H7 (cell line): ENCODE data around the gene TOM1. TPM values are rescaled to one million over a fixed set of nuclear protein-coding genes. Genes with fewer than 3 reads are reported as not detected.

ENCODE experiments used
- DNase-seq: peaks from one replicate; pipeline ENCODE4 v3.0.0; 2012
- H3K27me3 ChIP-seq: 2 replicates; pipeline ENCODE4 v1.6.0; 2011; ENCODE audit warnings: mild to moderate bottlenecking, low read length; ENCODE audit not compliant: control insufficient read depth, insufficient read depth
- H3K36me3 ChIP-seq: replicated peaks from 2 replicates; pipeline ENCODE4 v1.5.1; 2011; ENCODE audit warnings: low read length; ENCODE audit not compliant: control insufficient read depth, insufficient read depth
- H3K4me3 ChIP-seq: 2 replicates; pipeline ENCODE4 v1.5.1; 2011; ENCODE audit warnings: low read depth, mild to moderate bottlenecking, control low read depth, low read length, moderate library complexity; ENCODE audit not compliant: insufficient read depth
- total RNA-seq: library from RNA; depleted of rRNA; stranded (reverse); fragments of >200 nt; shearing (Covaris generic); gene quantifications from 2 replicates; pipeline ENCODE4 v1.2.3, GENCODE V29; 2014

TOM1 gene
- total RNA-seq, 1 experiment from 2014 or later, result 28.1 TPM

DNA sequence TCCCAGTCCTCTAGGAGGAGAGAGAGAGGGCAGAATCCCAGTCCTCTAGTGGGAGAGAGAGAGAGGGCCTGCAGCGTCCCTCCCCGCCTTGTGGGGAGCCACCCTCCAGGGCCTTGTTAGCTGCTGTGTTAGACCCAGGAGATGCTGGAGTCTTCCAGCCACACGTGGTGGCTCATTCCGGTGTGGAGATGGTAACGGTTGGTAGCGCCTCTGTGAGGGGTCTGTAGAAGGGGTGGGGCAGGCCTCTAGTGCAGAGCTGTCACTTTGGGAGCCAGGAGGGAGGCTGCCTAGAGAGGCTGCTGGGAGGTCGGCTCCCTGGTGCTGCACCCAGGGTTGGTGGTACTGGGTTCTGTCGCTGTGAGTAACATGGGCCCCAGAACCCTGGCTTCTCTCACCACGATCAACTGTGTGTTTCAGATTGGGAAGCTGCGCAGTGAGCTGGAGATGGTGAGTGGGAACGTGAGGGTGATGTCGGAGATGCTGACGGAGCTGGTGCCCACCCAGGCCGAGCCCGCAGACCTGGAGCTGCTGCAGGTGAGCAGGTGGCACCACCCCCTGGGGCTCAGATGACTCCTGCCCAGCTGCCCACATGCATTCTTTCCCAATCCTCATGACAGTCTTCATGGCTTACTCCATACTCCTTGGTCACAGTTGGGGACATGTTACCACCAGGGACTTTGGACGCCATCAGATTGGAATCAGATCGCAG is 27.3 kb downstream of the TOM1 start:
- no peak for DNase-seq

DNA sequence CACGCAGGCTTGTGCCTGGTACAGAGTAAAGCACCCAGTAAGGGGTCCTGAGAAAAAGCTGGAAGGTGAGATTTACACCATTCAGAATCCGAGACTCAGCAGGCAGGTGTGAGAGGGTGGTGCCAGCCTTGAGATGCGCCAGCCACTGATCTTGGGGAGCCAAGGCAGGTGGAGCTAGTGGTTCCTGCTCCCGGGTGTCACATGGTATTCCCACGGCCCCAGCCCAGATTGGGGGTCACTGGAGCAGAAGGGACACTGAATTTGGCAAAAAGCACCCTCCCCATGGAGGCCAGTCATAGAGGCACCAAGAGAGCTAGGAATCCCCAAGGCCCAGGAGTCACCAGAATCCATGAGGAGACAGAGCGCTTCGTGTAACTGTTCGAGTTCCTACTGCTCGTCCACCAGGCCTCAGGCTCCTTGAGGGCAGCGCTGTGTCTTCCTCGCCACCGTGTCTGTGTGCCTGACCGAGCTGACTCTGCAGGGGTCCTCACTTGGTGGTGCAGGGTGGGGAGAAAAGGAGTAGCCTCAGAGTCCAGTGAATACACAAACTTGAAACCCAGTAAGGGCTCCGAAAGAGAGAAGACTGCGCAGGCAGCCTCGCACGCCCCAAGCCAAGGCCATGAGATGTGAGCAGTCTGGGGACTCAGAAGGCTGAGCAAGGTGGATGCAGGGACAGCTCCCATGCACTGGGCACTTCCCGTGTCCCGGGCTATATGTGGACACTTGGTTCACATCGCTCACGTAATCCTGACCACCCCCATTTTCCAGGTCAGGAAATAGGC is 28.2 kb downstream of the TOM1 start:
- Histone ChIP-seq H3K36me3 (peaks cover 10% of the 10 kb centered on the region), H3K4me3 (no peak overlapping the region), H3K27me3 (no peaks in the 10 kb centered on the region)
- DNase-seq, result no peak

More for the DNA sequence above, 27.3 kb downstream of the TOM1 start:
- no peaks in the 10 kb centered on the region for H3K27me3 ChIP-seq
- peaks cover 8% of the 10 kb centered on the region for H3K36me3 ChIP-seq
- no peak overlapping the region for H3K4me3 ChIP-seq

DNA sequence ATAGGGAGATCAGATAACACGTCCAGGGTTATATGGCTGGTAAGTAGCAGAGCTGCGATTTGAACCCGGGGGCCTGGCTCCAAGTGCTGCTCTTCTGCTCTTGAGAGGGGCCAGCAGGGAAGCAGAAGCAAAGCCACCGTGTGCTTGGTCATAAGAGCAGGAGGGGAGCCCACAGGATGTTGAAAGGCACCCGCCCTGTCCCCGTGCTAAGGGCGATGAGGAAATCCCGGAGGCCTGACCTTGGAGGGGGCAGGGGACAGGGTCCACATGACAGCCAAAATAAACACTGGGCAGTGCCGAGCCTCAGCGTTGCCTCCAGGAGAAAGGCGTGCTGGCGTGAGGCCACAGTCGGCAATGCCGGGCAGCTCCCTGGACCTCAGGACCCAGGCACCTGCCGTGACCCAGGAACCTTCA is 28.8 kb downstream of the TOM1 start:
- Histone ChIP-seq H3K27me3 (no peaks in the 10 kb centered on the region), H3K36me3 (peaks cover 10% of the 10 kb centered on the region), H3K4me3 (no peak overlapping the region)
- no peak for DNase-seq

DNA sequence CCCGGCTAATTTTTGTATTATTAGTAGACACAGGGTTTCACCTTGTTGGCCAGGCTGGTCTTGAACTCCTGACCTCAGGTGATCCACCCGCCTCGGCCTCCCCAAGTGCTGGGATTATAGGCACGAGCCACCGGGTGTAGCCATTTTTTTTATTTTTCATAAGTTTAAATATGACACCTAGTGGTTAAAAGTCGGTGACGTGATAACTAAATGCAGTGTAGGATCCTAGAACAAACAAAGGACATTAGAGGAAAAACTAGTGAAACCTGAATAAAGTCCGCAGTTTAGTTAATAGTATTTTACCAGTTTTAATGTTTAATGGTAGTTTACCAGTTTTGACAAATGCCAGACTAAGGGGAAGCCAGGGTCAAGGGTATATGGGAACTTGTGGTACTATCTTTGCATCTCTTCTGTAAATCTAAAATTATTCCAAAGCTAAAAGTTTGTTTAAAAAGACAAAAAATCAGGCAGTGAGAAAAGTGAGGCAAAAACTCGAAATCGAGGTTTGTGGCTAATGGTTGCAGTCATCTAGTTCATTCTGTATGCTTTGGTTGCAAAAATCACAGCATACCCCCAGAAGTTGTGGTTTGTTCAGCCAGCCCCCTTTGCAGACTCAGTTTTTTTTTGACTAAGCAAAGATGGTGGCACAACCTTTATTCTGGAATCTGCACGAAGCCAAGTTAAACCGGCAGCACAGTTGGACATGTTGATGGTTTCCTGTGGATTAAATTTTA is 29.6 kb downstream of the TOM1 start:
- H3K4me3 ChIP-seq, result no peak overlapping the region
- no peaks in the 10 kb centered on the region for H3K27me3 ChIP-seq
- peaks cover 7% of the 10 kb centered on the region for H3K36me3 ChIP-seq
- DNase-seq, result no peak

DNA sequence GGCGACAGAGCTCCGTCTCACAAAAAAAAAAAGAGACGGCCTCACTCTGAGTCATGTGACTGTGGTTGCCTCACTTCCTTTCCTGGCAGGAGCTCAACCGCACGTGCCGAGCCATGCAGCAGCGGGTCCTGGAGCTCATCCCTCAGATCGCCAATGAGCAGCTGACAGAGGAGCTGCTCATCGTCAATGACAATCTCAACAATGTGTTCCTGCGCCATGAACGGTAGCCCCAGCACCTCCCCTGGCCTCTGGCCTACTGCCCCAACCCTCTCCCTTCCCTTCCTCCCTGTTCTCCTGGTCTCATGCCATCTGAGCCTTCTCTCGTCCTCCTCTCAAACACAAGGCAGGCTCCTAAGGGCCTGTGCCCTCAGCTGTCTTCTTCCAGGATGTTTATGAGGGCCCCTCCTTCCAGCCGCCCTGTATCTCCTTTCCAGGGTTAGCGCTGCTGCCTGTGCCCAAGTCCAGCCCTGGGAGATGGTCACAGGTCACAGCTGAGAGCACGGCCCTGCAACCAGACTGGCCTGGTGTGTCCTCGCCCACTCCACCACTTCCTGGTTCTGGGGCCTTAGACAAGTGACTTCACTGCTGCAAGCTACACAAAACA is 30.7 kb downstream of the TOM1 start:
- peaks cover 5% of the 10 kb centered on the region for H3K36me3 ChIP-seq
- DNase-seq, result no peak

DNA sequence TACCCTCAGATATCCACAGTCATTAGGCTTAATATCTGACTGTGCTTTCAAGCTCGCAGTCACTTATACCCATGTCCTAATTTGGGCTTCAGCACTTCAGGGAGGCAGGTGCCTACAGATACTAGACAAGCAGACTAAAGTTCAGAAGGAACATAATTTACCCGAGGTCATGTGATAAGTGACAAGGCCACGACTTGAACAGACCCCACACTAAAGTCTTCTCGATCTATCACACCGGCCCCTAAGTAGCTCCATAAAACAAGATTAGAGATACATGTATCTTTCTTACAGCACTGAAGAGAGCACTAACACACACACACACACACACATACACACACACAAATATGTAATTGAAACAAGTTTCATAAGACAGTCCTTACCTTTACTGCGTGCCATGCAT is 32.6 kb downstream of the TOM1 start:
- no peak for DNase-seq
- no peak overlapping the region for H3K4me3 ChIP-seq
- no peaks in the 10 kb centered on the region for H3K27me3 ChIP-seq
- H3K36me3 ChIP-seq, result peaks cover 5% of the 10 kb centered on the region

More for the DNA sequence above, 30.7 kb downstream of the TOM1 start:
- no peak overlapping the region for H3K4me3 ChIP-seq
- no peaks in the 10 kb centered on the region for H3K27me3 ChIP-seq

DNA sequence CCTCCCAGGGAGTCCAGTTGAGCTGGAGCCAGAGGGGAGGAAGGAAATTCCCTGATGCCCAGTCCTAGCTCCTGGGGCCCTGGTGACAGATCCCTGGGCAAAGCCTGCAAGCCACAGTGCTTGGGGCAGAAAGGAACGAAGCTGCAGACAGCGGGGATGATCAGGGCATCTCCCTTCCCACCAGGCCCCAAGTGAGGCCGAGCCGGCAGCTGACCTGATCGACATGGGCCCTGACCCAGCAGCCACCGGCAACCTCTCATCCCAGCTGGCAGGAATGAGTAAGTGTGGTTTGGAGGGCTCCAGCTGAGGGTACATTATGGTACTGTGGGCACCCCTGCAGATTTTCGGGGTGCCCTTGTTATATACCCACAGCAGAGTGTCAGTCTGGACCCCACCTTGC is 33.5 kb downstream of the TOM1 start:
- Histone ChIP-seq H3K4me3 (no peak overlapping the region), H3K36me3 (peaks cover 3% of the 10 kb centered on the region), H3K27me3 (no peaks in the 10 kb centered on the region)
- no peak for DNase-seq

DNA sequence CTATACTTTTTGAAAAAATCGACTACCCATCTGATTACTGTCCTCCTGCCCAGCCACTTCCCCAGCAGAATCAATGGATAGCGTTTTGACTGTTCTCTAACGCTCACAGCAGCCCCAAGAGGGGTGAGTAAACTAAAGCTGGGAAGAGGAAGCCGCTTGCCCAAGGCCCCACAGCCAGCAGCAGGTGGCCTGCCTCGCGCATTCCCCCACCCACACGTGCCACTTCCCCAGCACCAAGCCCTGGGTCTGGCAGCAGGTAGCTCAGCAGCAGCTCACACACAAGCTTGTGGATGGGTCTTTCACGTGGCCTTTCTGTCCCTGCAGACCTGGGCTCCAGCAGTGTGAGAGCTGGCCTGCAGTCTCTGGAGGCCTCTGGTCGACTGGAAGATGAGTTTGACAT is 34.3 kb downstream of the TOM1 start:
- peaks cover 3% of the 10 kb centered on the region for H3K36me3 ChIP-seq
- no peaks in the 10 kb centered on the region for H3K27me3 ChIP-seq
- H3K4me3 ChIP-seq, result no peak overlapping the region
- no peak for DNase-seq

DNA sequence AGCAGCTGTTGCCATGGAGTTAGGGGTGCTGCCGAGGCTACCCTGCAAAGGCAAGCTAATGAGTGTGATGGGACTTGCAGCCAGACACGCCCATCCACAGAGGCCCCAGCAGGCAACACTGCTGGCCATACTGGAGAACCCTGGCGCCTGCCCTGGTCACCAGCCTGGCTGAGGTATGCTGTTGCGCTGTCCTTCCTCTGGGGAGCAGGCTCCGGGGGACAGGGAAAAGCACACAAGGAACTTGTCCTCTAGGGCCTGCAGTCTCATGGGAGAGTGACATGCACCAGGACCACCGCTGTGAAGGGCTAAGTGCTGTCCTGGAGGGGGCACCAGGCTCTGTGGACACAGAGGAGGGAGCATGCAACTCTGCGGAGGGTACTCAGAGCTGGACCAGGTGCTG is 35.8 kb downstream of the TOM1 start:
- Histone ChIP-seq H3K36me3 (peaks cover 3% of the 10 kb centered on the region), H3K27me3 (no peaks in the 10 kb centered on the region), H3K4me3 (no peak overlapping the region)
- no peak for DNase-seq

DNA sequence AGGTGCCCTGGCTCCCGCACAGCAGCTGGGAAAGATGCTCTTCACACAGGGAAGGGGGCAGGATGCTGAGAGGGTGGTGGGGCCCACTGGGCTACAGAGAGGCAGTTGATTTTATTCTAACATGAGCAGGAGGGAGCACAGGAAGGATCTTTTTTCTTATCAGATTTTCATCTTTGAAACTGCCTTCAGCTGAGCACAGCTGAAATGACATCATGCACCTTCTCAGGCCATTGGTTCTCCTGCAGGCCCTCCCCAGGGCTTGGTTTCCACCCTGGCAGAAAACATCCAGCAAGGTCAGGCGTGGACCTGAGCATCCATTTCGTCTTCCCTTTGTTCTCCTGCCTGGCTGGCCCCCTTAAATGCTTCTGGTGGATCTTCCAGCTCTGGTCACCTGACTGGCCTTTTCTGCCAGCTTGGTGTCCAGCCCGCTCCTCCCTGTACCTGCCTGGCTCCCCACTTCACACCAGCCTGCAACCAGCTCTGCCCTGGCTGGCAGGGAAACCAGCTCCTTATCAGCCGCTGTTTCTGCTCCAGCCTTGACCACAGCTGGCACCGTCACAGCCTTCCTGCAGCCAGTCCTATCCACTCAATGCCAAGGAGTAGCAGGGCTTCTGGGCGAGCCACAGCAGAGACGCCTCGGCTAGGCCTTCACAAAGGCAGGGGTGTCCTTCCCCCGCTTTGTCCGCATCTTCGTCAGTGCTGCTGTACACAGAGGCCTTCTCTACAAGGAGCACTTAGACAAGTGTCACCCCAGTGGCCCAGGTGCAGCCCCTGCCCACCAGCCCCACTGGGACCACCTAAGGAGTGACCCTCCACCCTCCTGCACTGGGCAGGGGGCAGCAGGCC is 36.5 kb downstream of the TOM1 start:
- Histone ChIP-seq H3K4me3 (no peak overlapping the region), H3K27me3 (no peaks in the 10 kb centered on the region), H3K36me3 (peaks cover 2% of the 10 kb centered on the region)
- no peak for DNase-seq

DNA sequence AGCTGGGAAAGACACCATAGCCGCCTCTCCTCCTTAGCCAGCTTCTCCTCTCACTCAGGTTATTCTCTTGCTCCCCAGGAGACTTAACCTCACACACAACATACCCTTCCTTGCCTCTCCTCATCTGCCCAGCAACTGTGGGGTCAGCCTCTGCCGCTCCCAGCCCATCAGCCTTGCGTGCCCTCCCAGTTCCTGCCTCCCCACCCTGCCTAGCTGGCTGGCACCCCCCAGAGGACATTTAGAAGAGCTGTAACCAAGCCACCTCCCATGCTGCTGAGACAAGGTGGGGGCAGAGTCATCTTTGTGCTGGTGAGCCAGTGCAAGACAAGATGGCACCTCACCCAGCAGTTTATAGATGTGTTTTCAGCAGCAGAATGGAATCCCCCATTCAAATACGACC is 38.2 kb downstream of the TOM1 start:
- DNase-seq, result peak; percentile 76
- Histone ChIP-seq H3K36me3 (no peaks in the 10 kb centered on the region; the same call in none of the 2 replicates), H3K4me3 (no peak overlapping the region)

DNA sequence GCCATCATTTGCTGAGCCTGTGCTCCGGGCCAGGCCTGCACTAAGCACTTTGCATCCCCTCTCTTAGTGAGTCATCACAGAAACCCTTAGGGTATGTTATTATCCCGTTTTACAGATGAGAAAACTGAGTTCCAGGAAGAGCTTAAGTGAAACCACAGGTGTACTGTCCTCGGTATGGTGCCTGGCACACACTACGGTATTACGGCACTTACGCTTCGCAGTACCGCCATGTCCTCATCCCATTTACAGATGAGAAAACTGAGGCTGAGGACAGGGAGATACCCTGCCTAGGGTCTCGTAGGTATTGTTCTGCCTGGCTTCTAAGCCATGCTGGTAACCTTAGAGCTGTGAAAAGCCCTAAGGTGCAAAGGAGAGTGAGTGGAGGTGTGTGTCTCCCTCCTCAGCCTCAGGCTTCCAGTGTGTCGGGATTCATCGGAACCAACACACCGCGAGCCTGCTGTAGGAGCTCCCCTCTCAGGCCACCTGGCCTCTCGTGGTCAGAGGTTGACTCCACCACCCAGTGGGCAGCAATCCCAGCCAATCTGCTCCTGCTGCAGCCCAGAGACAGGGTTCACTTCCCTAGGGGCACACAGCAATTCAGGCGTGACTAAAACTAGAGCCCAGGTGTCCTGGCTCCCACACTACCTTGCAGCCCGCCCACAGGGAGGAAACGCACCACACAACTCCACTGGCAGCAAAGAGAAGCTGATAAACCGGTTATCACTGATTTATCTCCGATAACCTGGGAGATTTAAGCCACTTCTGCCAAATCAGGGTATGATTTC is 41.6 kb downstream of the TOM1 start:
- no peaks in the 10 kb centered on the region; the same call in none of the 2 replicates for H3K36me3 ChIP-seq
- H3K4me3 ChIP-seq, result no peak overlapping the region
- H3K27me3 ChIP-seq, result no peaks in the 10 kb centered on the region
- DNase-seq, result no peak

More for the DNA sequence above, 38.2 kb downstream of the TOM1 start:
- H3K27me3 ChIP-seq, result no peaks in the 10 kb centered on the region

DNA sequence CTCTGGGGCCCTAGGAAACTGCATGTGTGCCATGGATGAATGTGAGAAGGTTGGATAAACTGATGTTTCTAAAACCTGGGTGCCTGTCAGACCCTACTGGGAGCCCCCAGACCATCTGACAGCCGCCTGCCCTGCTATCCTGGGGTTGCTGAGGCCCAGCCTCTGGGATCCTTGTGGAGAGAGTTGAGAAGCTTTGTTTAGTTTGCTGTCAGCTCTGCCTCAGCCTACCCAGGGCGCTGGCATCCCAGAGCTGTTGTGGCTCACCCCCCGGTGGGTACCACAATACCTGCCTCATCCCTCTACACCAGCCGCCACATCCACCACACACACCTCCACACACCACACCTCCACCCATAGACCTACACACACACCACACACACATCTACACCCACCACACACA is 42.7 kb downstream of the TOM1 start:
- no peak overlapping the region for H3K4me3 ChIP-seq
- no peak for DNase-seq
- H3K36me3 ChIP-seq, result no peaks in the 10 kb centered on the region; the same call in none of the 2 replicates
- H3K27me3 ChIP-seq, result no peaks in the 10 kb centered on the region
